ENCODE data around the gene KDM4B.

- TF ChIP-seq CTCF (IDR thresholded peaks at IDR 0.05) (no peak), EP300 (IDR thresholded peaks at IDR 0.05; ENCODE audit: low read depth) (no peak), POLR2A (IDR thresholded peaks at IDR 0.05) (no peak)
Measured at GRCh38 chr19:5141850-5142724, 173.2 kb downstream of the KDM4B start.

All from transverse colon (tissue), 3 donors.